ENCODE measurements around the gene AMOTL2.

AMOTL2 gene

DNA sequence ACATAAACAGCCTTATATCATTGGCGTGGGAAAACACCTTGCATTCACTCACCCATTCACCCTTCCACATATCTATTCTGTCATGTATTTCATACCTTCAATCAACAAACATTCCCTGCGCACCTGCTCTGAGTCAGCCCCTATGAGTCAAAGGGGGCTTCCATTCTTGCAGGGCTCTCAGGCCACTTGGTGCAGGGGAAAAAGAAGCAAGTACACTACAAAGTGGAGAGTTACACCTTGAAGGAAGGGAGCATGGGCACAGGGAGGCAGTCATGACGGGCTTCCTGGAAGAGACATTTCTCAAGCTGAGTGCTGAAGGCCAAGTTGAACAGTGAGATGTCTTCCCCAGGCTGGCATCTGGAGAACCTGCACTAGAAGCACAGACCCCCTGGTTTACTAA is 4.6 kb upstream of the AMOTL2 start:
- H3K9ac ChIP-seq (ENCODE audit: low read length in 2 of 2), result no peak overlapping the region
- H3K27ac ChIP-seq (ENCODE audit: low read length), result no peak overlapping the region
- H3K4me3 ChIP-seq (ENCODE audit: low read length in 2 of 2), result no peak overlapping the region
- H3K9me3 ChIP-seq (ENCODE audit: control insufficient read depth in 2 of 2, low read length in 2 of 2), result no peaks in the 10 kb centered on the region
- peaks cover 20% of the 10 kb centered on the region for H3K4me1 ChIP-seq (ENCODE audit: control insufficient read depth, insufficient read depth, low read length)
- H3K36me3 ChIP-seq (ENCODE audit: control insufficient read depth in 2 of 2, insufficient read depth in 2 of 2, low read length in 2 of 2), result no peaks in the 10 kb centered on the region
- no peaks in the 10 kb centered on the region for H3K27me3 ChIP-seq (ENCODE audit: control insufficient read depth in 1 of 2, insufficient read depth in 2 of 2, low read length in 2 of 2)

- peaks cover 20% of the 10 kb centered on the region for H3K4me1 ChIP-seq (ENCODE audit: control insufficient read depth, insufficient read depth, low read length)
- no peak overlapping the region for H3K9ac ChIP-seq (ENCODE audit: low read length in 2 of 2)
- no peaks in the 10 kb centered on the region for H3K27me3 ChIP-seq (ENCODE audit: control insufficient read depth in 1 of 2, insufficient read depth in 2 of 2, low read length in 2 of 2)
- H3K9me3 ChIP-seq (ENCODE audit: control insufficient read depth in 2 of 2, low read length in 2 of 2), result no peaks in the 10 kb centered on the region
- no peak overlapping the region for H3K4me3 ChIP-seq (ENCODE audit: low read length in 2 of 2)
- H3K36me3 ChIP-seq (ENCODE audit: control insufficient read depth in 2 of 2, insufficient read depth in 2 of 2, low read length in 2 of 2), result no peaks in the 10 kb centered on the region
- no peak overlapping the region for H3K27ac ChIP-seq (ENCODE audit: low read length)
Observed at GRCh38 chr3:134378384-134378783, 4.1 kb upstream of the AMOTL2 start.

DNA sequence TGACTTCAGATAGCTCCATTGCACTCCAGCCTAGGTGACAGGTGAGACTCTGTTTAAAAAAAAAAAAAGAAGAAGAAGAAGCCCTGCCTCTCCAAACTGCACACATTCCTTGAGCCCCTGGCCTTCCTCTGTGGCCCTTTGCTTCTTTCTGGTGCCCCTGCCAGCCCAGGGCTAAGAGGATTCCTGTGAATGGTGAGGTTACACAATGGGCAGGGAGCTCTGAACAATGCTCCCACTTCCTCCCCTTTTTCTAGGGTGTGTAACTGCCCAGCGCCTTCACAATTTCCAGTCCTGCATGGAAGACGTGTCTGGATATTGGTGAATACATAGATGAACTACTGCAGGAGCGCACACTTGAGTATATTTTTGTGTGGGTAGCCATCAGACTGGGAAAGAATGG is 3.6 kb upstream of the AMOTL2 start:
- Histone ChIP-seq H3K4me3 (ENCODE audit: low read length in 2 of 2) (no peak overlapping the region), H3K9me3 (ENCODE audit: control insufficient read depth in 2 of 2, low read length in 2 of 2) (no peaks in the 10 kb centered on the region), H3K9ac (ENCODE audit: low read length in 2 of 2) (no peak overlapping the region), H3K27ac (ENCODE audit: low read length) (no peak overlapping the region), H3K4me1 (ENCODE audit: control insufficient read depth, insufficient read depth, low read length) (peaks cover 25% of the 10 kb centered on the region), H3K36me3 (ENCODE audit: control insufficient read depth in 2 of 2, insufficient read depth in 2 of 2, low read length in 2 of 2) (no peaks in the 10 kb centered on the region), H3K27me3 (ENCODE audit: control insufficient read depth in 1 of 2, insufficient read depth in 2 of 2, low read length in 2 of 2) (no peaks in the 10 kb centered on the region)

- H3K9ac ChIP-seq (ENCODE audit: low read length in 2 of 2), result no peak overlapping the region
- no peak overlapping the region for H3K27ac ChIP-seq (ENCODE audit: low read length)
- H3K4me3 ChIP-seq (ENCODE audit: low read length in 2 of 2), result no peak overlapping the region
- H3K36me3 ChIP-seq (ENCODE audit: control insufficient read depth in 2 of 2, insufficient read depth in 2 of 2, low read length in 2 of 2), result no peaks in the 10 kb centered on the region
- no peaks in the 10 kb centered on the region for H3K9me3 ChIP-seq (ENCODE audit: control insufficient read depth in 2 of 2, low read length in 2 of 2)
- H3K27me3 ChIP-seq (ENCODE audit: control insufficient read depth in 1 of 2, insufficient read depth in 2 of 2, low read length in 2 of 2), result no peaks in the 10 kb centered on the region
- peaks cover 33% of the 10 kb centered on the region for H3K4me1 ChIP-seq (ENCODE audit: control insufficient read depth, insufficient read depth, low read length)
Observed at GRCh38 chr3:134376786-134377426, 2.7 kb upstream of the AMOTL2 start.

GRCh38 chr3:134376385-134376765 is 2.1 kb upstream of the AMOTL2 start:
- H3K27ac ChIP-seq (ENCODE audit: low read length), result no peak overlapping the region
- H3K36me3 ChIP-seq (ENCODE audit: control insufficient read depth in 2 of 2, insufficient read depth in 2 of 2, low read length in 2 of 2), result no peaks in the 10 kb centered on the region
- no peak overlapping the region for H3K9ac ChIP-seq (ENCODE audit: low read length in 2 of 2)
- peaks cover 35% of the 10 kb centered on the region for H3K4me1 ChIP-seq (ENCODE audit: control insufficient read depth, insufficient read depth, low read length)
- no peaks in the 10 kb centered on the region for H3K27me3 ChIP-seq (ENCODE audit: control insufficient read depth in 1 of 2, insufficient read depth in 2 of 2, low read length in 2 of 2)
- no peaks in the 10 kb centered on the region for H3K9me3 ChIP-seq (ENCODE audit: control insufficient read depth in 2 of 2, low read length in 2 of 2)
- no peak overlapping the region for H3K4me3 ChIP-seq (ENCODE audit: low read length in 2 of 2)

DNA sequence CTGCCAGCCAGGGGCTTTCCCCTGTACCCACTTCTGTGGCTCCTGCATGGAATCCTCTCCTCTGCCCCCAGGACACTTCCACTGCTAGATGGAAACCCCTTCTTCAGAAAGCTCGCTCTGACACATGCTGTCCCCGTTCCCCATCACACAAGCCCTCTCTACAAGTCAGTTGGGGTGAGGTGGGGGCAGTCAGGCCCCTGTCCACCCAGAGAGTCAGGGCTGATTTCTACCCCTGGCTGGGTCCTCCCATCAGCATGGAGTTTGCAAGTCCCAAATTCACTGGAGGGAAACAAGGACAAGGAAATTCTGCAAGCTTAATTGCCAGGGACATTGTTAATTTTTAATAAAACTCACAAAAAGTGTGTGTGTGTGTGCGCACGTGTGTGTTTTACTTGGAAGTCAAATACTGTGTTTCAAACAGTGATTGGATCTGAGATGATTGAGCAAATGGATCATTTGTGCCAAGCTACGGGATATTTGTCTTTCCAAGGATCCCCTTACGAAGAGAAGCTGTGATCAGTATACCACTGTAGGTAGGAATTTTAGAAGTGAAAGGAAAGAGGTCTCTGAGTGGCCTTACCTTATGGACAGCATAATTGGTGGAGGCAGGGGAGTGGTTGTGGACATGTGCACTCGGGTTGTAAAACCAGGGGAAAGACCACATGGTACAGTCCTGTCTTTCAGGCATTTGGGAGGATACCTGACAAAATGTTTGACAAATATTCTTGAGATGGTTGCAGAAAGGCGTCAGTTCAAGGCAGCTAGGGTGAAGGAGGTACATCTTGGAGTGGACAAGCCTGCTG is 1.5 kb upstream of the AMOTL2 start:
- Histone ChIP-seq H3K27ac (ENCODE audit: low read length) (peak overlapping the region; percentile 97), H3K9ac (ENCODE audit: low read length in 2 of 2) (peak overlapping the region in 1 of 2 donors; percentile 80), H3K4me3 (ENCODE audit: low read length in 2 of 2) (peak overlapping the region in 1 of 2 donors; percentile 86), H3K9me3 (ENCODE audit: control insufficient read depth in 2 of 2, low read length in 2 of 2) (no peaks in the 10 kb centered on the region), H3K27me3 (ENCODE audit: control insufficient read depth in 1 of 2, insufficient read depth in 2 of 2, low read length in 2 of 2) (no peaks in the 10 kb centered on the region), H3K36me3 (ENCODE audit: control insufficient read depth in 2 of 2, insufficient read depth in 2 of 2, low read length in 2 of 2) (peaks cover under 1 to 3% of the 10 kb centered on the region in 2 donors), H3K4me1 (ENCODE audit: control insufficient read depth, insufficient read depth, low read length) (peaks cover 41% of the 10 kb centered on the region)

DNA sequence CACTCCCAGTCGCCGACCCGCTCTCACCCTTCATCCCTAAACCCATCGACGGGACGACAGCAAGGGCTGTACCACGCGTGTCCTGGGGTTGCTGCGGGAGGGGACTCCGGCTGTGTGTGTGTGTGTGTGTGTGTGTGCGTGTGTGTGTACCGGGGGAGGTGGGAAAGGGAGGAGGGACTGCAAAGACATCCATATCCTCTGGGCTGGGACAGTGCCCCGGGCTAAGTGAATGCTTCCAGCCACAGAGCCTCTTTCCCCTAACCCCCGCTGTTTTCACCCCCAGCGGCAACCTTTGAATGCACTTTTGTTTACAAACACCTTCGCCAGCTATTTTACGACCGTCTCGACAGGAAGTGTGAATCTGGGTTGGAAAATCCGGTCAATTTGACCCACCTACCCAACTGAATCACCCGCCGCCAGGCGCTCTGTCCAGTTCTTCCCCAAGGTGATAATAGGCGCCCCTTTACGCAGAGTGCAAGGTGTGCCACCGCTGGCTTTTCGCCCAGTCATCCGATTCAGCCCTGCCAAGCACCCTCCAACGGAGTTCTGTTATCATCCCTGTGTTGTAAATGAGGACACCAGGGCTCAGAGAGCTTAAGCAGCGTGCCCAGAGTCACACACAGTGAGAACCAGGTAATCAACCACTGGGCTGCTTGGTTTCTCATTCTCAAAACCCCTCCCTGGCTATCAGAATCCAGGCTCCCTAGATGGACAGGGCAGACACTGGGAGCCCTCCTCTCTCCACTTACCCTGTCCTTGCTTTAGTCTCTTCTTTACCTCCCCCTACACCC is 739 bp upstream of the AMOTL2 start:
- peak overlapping the region; percentile 86 to 91 for H3K4me3 ChIP-seq (ENCODE audit: low read length in 2 of 2)
- H3K9ac ChIP-seq (ENCODE audit: low read length in 2 of 2), result peak overlapping the region; percentile 80 to 95
- H3K9me3 ChIP-seq (ENCODE audit: control insufficient read depth in 2 of 2, low read length in 2 of 2), result no peaks in the 10 kb centered on the region
- peaks cover 49% of the 10 kb centered on the region for H3K4me1 ChIP-seq (ENCODE audit: control insufficient read depth, insufficient read depth, low read length)
- H3K27ac ChIP-seq (ENCODE audit: low read length), result peak overlapping the region; percentile 97
- no peaks in the 10 kb centered on the region for H3K27me3 ChIP-seq (ENCODE audit: control insufficient read depth in 1 of 2, insufficient read depth in 2 of 2, low read length in 2 of 2)
- peaks cover 9% of the 10 kb centered on the region in 2 donors for H3K36me3 ChIP-seq (ENCODE audit: control insufficient read depth in 2 of 2, insufficient read depth in 2 of 2, low read length in 2 of 2)

DNA sequence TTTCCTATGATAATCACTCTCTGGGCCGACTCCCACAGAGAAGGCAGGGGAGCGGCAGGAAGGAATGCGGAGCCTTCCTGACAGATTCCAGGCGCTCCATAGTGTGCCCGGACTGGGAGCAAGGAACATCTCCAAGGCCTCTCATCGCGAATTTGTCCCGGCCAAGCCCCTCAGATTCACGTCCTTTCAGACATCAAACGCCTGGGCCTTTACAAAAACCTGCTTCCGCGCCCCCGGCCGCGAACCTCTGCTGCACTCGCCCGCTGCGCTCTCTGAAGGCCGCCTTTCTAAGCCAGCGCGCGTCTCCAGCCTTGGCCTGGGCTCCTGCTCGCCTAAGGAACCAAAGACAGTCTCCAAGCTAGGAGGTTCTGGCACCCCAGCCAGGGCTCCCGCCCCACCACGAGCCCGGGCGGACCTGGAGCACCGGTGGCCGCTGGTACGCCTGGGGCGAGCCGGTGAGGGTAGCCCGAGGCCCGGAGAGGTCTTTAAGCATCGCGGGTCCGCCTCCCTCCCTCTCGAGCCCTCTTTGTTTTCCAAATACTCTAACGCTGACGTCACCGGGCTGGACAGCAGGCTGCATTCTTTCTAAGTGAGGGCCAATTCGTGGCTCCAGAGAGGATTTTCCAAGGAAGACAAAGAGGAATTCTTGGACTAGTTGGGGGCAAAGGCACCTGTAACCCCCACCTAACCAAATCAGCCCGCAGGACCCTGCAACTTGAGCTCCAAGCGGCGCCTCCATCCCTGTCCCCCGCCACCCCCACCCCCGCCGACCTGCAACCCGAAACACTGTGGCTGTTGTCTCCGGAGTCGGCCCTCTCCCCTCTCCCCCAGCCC is 759 bp downstream of the AMOTL2 start:
- H3K27ac ChIP-seq (ENCODE audit: low read length), result peak overlapping the region; percentile 97
- no peaks in the 10 kb centered on the region for H3K9me3 ChIP-seq (ENCODE audit: control insufficient read depth in 2 of 2, low read length in 2 of 2)
- peak overlapping the region; percentile 94 to 95 for H3K9ac ChIP-seq (ENCODE audit: low read length in 2 of 2)
- H3K4me1 ChIP-seq (ENCODE audit: control insufficient read depth, insufficient read depth, low read length), result peaks cover 64% of the 10 kb centered on the region
- H3K27me3 ChIP-seq (ENCODE audit: control insufficient read depth in 1 of 2, insufficient read depth in 2 of 2, low read length in 2 of 2), result no peaks in the 10 kb centered on the region
- peaks cover 16 to 21% of the 10 kb centered on the region in 2 donors for H3K36me3 ChIP-seq (ENCODE audit: control insufficient read depth in 2 of 2, insufficient read depth in 2 of 2, low read length in 2 of 2)
- H3K4me3 ChIP-seq (ENCODE audit: low read length in 2 of 2), result peak overlapping the region; percentile 86 to 91

DNA sequence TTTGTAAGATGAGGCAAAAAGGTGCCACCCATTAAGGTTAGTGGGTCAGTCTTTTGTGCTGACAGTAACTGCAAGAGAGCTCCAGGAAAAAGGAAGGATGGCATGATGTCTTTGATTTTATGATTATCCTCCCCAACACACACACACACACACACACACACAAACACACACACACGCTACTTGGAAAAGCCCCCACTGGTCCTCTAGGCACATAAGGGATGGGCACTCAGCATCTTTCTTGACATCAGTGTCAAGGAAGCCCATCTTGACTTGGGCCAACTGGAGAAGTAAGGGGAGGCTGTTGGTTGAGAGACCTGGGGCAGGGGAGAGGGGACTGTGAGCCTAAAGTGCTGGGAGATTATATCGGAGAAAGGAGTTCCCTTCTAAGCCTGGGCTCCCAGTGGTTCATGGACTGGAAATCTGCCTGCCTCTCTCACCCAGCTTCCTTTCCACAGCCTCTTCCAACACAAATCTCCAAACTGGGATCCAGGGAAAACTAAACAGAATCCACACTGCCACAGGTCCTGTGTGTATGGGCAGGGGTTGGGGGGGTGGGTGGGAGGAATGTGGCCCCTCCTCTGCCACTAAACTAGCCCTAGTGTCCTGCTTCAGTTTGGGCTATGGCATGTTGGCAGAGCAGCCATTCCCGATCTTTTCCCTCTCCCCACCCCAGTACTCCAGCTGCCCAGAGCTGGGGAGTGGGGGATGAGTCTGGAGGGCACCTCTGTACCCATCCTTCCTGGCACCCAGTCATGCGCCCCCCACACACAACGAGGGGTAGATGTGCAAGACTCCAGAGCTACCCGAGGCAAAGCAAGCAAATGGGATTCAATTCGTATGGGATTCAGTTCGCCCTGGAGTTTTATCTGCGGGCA is 1.6 kb downstream of the AMOTL2 start:
- Histone ChIP-seq H3K9ac (ENCODE audit: low read length in 2 of 2) (peak overlapping the region; percentile 94 to 95), H3K4me1 (ENCODE audit: control insufficient read depth, insufficient read depth, low read length) (peaks cover 68% of the 10 kb centered on the region)

More for the DNA sequence above, 1.6 kb downstream of the AMOTL2 start:
- Histone ChIP-seq H3K36me3 (ENCODE audit: control insufficient read depth in 2 of 2, insufficient read depth in 2 of 2, low read length in 2 of 2) (peaks cover 16 to 25% of the 10 kb centered on the region in 2 donors), H3K27me3 (ENCODE audit: control insufficient read depth in 1 of 2, insufficient read depth in 2 of 2, low read length in 2 of 2) (no peaks in the 10 kb centered on the region), H3K9me3 (ENCODE audit: control insufficient read depth in 2 of 2, low read length in 2 of 2) (no peaks in the 10 kb centered on the region), H3K27ac (ENCODE audit: low read length) (peak overlapping the region; percentile 97), H3K4me3 (ENCODE audit: low read length in 2 of 2) (peak overlapping the region; percentile 86 to 91)
